Middle frontal gyrus (tissue), 1 donor: Measurements from ENCODE around the gene EHBP1L1.

Experiments
- DNase-seq: peaks from one replicate; pipeline ENCODE4 v3.0.0-alpha.2; 2015; ENCODE audit warnings: low spot score; ENCODE audit errors: extremely low spot score

Gene EHBP1L1

GRCh38 chr11:65576867-65577755 lies 1.3 kb downstream of the EHBP1L1 start:
- no peak for DNase-seq

GRCh38 chr11:65577756-65578109 lies 1.9 kb downstream of the EHBP1L1 start:
- no peak for DNase-seq

- DNase-seq = no peak
These were observed 2.3 kb downstream of the EHBP1L1 start for GRCh38 chr11:65578134-65578533.

- DNase-seq = no peak
These were observed 2.8 kb downstream of the EHBP1L1 start for GRCh38 chr11:65578667-65579066.

GRCh38 chr11:65579291-65579690 lies 3.4 kb downstream of the EHBP1L1 start:
- no peak for DNase-seq

- no peak for DNase-seq
These were observed 4.3 kb downstream of the EHBP1L1 start for GRCh38 chr11:65580031-65580692.

- DNase-seq = no peak
These were observed 4.9 kb downstream of the EHBP1L1 start for GRCh38 chr11:65580756-65581155.

- no peak for DNase-seq
These were observed 6.1 kb downstream of the EHBP1L1 start for GRCh38 chr11:65581928-65582327.

- no peak for DNase-seq
These were observed 7.7 kb downstream of the EHBP1L1 start for GRCh38 chr11:65583589-65583988.

- DNase-seq = no peak
These were observed 8.3 kb downstream of the EHBP1L1 start for GRCh38 chr11:65584106-65584505.

GRCh38 chr11:65584723-65585171 lies 8.9 kb downstream of the EHBP1L1 start:
- DNase-seq = no peak

GRCh38 chr11:65585396-65586246 lies 9.8 kb downstream of the EHBP1L1 start:
- DNase-seq = no peak

- DNase-seq = no peak
These were observed 10.4 kb downstream of the EHBP1L1 start for GRCh38 chr11:65586247-65586630.

GRCh38 chr11:65586676-65587075 lies 10.8 kb downstream of the EHBP1L1 start:
- no peak for DNase-seq

- DNase-seq = no peak
These were observed 12.6 kb downstream of the EHBP1L1 start for GRCh38 chr11:65588199-65589054.

GRCh38 chr11:65589444-65590239 lies 13.8 kb downstream of the EHBP1L1 start:
- DNase-seq = no peak

GRCh38 chr11:65590240-65590738 lies 14.4 kb downstream of the EHBP1L1 start:
- no peak for DNase-seq

GRCh38 chr11:65591939-65592857 lies 16.3 kb downstream of the EHBP1L1 start:
- DNase-seq = no peak
